GM12873 (cell line): Measurements from ENCODE around the gene TM4SF4.

Source experiments
- TF ChIP-seq, protein P1 (sequence below): IDR thresholded peaks from 2 replicates; pipeline ENCODE4 v1.5.1; 2012; ENCODE audit warnings: low read depth, mild to moderate bottlenecking, moderate library complexity, low read length, control low read depth; ENCODE audit not compliant: insufficient read depth; ENCODE audit errors: missing control alignments

Gene TM4SF4

DNA sequence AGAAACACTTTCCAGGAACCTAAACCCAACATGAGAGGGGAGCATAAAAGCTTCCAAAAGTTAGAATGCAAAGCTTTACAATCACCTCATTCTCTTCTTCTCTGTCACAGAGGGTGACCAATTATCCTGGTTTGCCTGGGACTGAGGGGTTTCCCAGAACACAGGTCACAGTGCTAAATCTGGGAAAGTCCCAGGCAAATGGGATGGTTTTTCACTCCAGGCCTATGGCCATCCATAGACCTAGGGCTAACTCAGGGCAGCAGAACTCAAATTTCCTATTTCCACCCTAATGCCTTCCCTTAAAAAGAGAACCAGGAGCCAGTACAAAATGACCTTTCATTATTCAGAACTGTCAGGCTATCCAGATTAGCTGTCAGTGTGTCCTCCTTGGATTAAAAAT, 77.0 kb downstream of the TM4SF4 start:
- TF ChIP-seq, protein P1, sequence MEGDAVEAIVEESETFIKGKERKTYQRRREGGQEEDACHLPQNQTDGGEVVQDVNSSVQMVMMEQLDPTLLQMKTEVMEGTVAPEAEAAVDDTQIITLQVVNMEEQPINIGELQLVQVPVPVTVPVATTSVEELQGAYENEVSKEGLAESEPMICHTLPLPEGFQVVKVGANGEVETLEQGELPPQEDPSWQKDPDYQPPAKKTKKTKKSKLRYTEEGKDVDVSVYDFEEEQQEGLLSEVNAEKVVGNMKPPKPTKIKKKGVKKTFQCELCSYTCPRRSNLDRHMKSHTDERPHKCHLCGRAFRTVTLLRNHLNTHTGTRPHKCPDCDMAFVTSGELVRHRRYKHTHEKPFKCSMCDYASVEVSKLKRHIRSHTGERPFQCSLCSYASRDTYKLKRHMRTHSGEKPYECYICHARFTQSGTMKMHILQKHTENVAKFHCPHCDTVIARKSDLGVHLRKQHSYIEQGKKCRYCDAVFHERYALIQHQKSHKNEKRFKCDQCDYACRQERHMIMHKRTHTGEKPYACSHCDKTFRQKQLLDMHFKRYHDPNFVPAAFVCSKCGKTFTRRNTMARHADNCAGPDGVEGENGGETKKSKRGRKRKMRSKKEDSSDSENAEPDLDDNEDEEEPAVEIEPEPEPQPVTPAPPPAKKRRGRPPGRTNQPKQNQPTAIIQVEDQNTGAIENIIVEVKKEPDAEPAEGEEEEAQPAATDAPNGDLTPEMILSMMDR = no peak

DNA sequence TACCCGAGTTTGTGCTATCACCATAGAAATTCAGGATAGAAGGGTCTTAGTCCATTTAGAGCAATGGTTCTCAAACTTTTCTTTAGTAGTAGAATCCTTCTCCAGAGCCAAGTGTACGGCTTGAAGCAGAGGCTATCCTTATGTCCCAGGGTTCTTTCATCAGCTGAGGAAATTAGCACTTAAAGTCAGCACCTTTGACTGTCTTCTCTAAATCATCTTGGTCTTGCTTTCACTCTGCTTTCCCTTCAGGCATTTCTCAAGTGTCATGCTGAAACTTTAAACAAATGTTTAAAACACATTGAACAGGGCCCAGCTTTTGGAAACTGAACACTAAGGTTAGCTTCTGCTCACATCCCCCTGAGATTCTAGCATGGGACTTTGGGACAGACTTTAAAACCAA, 78.2 kb downstream of the TM4SF4 start:
- TF ChIP-seq, protein P1 = no peak
